Central memory CD4-positive, alpha-beta T cell (primary cell): ENCODE measurements around the gene OSTF1.

Source experiments
- DNase-seq: peaks from one replicate; pipeline ENCODE4 v3.0.0; 2022

The OSTF1 gene

GRCh38 chr9:75169623-75170022 lies 81.3 kb downstream of the OSTF1 start:
- DNase-seq, result no peak

- no peak for DNase-seq
Measured at GRCh38 chr9:75170898-75171360, 82.6 kb downstream of the OSTF1 start.

- no peak for DNase-seq
Measured at GRCh38 chr9:75175395-75175794, 87.1 kb downstream of the OSTF1 start.

GRCh38 chr9:75176037-75176436 lies 87.7 kb downstream of the OSTF1 start:
- DNase-seq, result no peak

GRCh38 chr9:75181750-75182149 lies 93.4 kb downstream of the OSTF1 start:
- no peak for DNase-seq

GRCh38 chr9:75183306-75183705 lies 95.0 kb downstream of the OSTF1 start:
- no peak for DNase-seq

- no peak for DNase-seq
Measured at GRCh38 chr9:75184471-75184870, 96.2 kb downstream of the OSTF1 start.

- DNase-seq, result no peak
Measured at GRCh38 chr9:75185585-75186170, 97.4 kb downstream of the OSTF1 start.

GRCh38 chr9:75186767-75187380 lies 98.6 kb downstream of the OSTF1 start:
- DNase-seq, result peak; percentile 12

GRCh38 chr9:75188756-75189155 lies 100.4 kb downstream of the OSTF1 start:
- no peak for DNase-seq

- DNase-seq, result no peak
Measured at GRCh38 chr9:75190762-75191161, 102.4 kb downstream of the OSTF1 start.
